Upper lobe of left lung (tissue), 6 donors: ENCODE results near the gene VAC14. TPM values are rescaled to one million over a fixed set of nuclear protein-coding genes. Genes with fewer than 3 reads are reported as not detected.

ENCODE experiments used
- ATAC-seq, 2 donors: fragments of 200-7000 bp; cut with Tn5 transposase; one replicate each; pipeline ENCODE4 v1.9.1; 2022; ENCODE audit warnings: mild to moderate bottlenecking in 2 of 2, moderate library complexity in 2 of 2; ENCODE audit not compliant: low FRiP score in 2 of 2
- DNase-seq, 2 donors: peaks; one replicate each; pipeline ENCODE4 v3.0.0-alpha.2; 2019 to 2020
- H3K27ac ChIP-seq, 4 donors: fragments of 200-600 bp; sonication (generic); one replicate each; pipeline ENCODE4 v1.5.1; 2016 to 2019
- H3K27me3 ChIP-seq, 4 donors: fragments of 200-600 bp; sonication (generic); one replicate each; pipeline ENCODE4 v1.5.1; 2017 to 2019
- H3K36me3 ChIP-seq, 4 donors: fragments of 200-600 bp; sonication (generic); one replicate each; pipeline ENCODE4 v1.5.1; 2016 to 2019
- H3K4me1 ChIP-seq, 4 donors: fragments of 200-600 bp; sonication (generic); one replicate each; pipeline ENCODE4 v1.5.1; 2018 to 2019
- H3K4me3 ChIP-seq, 4 donors: fragments of 200-600 bp; sonication (generic); one replicate each; pipeline ENCODE4 v1.5.1; 2017 to 2019; ENCODE audit warnings: mild to moderate bottlenecking in 2 of 4, moderate library complexity in 1 of 4
- H3K9me3 ChIP-seq, 4 donors: fragments of 200-600 bp; sonication (generic); one replicate each; pipeline ENCODE4 v1.5.1; 2018 to 2019
- EP300 ChIP-seq, 4 donors: sonication (generic); formaldehyde crosslinking; IDR thresholded peaks; one replicate each; pipeline ENCODE4 v1.5.1; 2017; ENCODE audit warnings: antibody characterized with exemption in 4 of 4, control low read depth in 2 of 4
- POLR2A ChIP-seq, 4 donors: fragments of 450-650 bp; IDR thresholded peaks; one replicate each; pipeline ENCODE4 v1.5.1; 2016 to 2017; ENCODE audit warnings: antibody characterized with exemption in 4 of 4, mild to moderate bottlenecking in 2 of 4
- POLR2AphosphoS5 ChIP-seq, 2 donors: sonication (generic); formaldehyde crosslinking; IDR thresholded peaks; one replicate each; pipeline ENCODE4 v1.5.1; 2017; ENCODE audit warnings: antibody characterized with exemption in 2 of 2
- WGBS, 2 donors: methylation state at CpG; one replicate each; pipeline ENCODE4 v1.1.5; 2017 to 2018; 5-methylcytosine and 5-hydroxymethylcytosine counted together
- total RNA-seq, 6 donors: library from RNA; depleted of rRNA in 4 of 6; stranded (reverse); fragments of >200 nt in 4 of 6; gene quantifications; one replicate each; pipeline versions ENCODE4 v1.1.0 to v1.2.1, GENCODE V29; 2016 to 2021
- TF ChIP-seq, protein P1 (sequence below), 6 experiments: fragments of 450-650 bp in 4 of 6; fragments of 200-600 bp in 2 of 6; sonication (generic) in 2 of 6; IDR thresholded peaks; one replicate each; pipeline ENCODE4 v1.5.1; 2016 to 2019; ENCODE audit warnings: antibody characterized with exemption in 6 of 6
- donor health status: DM: no; HTN: no; CAD: no; lungs with moderate emphysema.
- donor health status: DM: no; HTN: yes; CAD: no; lungs with severe emphysema.

The VAC14 gene
- total RNA-seq, 6 donors from 2014 or later = 39.6 to 145 (median 57.4) TPM

DNA sequence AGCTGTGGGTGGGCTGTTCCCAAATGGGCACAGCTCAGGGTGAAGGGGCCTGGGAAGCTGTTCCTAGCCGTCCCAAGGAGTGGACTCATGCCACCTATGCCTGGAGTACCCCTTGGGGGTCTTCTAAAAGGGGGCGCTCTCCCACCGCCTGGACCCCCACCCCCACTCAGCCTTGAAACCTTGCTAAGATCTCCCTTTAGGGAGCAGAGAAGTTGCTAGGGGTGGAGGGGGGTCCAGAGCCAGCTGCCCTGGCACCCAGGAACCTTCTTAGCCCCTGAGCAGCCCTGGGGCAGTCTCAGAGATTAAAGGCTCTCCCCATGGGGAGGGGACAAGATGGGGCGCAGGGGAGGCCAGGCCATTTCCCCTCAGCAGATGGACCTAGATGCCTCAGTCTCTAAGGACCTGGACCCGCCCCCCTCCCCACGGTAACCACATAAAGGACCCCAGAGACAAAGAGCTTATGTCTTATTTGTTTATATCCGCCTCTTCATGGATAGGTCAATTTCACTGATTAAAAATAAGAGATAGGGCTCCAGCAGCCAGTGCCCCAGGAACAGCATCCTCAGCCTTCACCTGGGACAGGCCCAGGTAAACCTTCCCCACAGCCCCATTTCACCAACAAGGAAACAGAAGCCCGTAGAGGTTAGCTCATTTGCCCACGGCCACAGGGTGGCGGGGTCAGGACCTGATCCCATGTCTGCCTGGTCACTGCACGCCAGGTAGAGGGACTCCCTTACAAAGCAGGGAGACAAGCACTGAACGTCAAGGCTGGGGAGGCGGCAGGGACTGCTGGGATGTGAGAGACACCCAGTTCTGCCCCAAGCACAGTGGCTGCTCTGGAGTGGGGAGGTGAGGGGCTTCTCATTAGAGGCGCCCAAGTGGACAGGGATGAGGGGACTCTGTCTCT lies 118.5 kb downstream of the VAC14 start:
- Histone ChIP-seq H3K27ac (peak overlapping the region; percentile 61 to 93 (median 88)), H3K4me3 (peak overlapping the region in 2 of 4 donors; percentile 10 to 65), H3K36me3 (peaks cover 15 to 30% (median 25%) of the 10 kb centered on the region in 4 donors), H3K4me1 (peaks cover 60 to 78% (median 65%) of the 10 kb centered on the region in 4 donors), H3K9me3 (no peaks in the 10 kb centered on the region), H3K27me3 (peaks cover 0 to 3% (median 0%) of the 10 kb centered on the region in 4 donors)
- DNase-seq (peak in 1 of 2 donors; percentile 9), ATAC-seq (no peak)
- TF ChIP-seq POLR2AphosphoS5 (IDR thresholded peaks at IDR 0.05) (no peak), POLR2A (IDR thresholded peaks at IDR 0.05) (no peak), EP300 (IDR thresholded peaks at IDR 0.05) (no peak)
- TF ChIP-seq, protein P1, sequence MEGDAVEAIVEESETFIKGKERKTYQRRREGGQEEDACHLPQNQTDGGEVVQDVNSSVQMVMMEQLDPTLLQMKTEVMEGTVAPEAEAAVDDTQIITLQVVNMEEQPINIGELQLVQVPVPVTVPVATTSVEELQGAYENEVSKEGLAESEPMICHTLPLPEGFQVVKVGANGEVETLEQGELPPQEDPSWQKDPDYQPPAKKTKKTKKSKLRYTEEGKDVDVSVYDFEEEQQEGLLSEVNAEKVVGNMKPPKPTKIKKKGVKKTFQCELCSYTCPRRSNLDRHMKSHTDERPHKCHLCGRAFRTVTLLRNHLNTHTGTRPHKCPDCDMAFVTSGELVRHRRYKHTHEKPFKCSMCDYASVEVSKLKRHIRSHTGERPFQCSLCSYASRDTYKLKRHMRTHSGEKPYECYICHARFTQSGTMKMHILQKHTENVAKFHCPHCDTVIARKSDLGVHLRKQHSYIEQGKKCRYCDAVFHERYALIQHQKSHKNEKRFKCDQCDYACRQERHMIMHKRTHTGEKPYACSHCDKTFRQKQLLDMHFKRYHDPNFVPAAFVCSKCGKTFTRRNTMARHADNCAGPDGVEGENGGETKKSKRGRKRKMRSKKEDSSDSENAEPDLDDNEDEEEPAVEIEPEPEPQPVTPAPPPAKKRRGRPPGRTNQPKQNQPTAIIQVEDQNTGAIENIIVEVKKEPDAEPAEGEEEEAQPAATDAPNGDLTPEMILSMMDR (IDR thresholded peaks at IDR 0.05) = no peak
- WGBS, 2 donors = 48 to 56% methylated on average over 9 to 14 of the region's 14 CpGs

- Histone ChIP-seq H3K4me3 (peak overlapping the region in 2 of 4 donors; percentile 10 to 65), H3K4me1 (peaks cover 51 to 69% (median 56%) of the 10 kb centered on the region in 4 donors), H3K27me3 (peaks cover 0 to 3% (median 0%) of the 10 kb centered on the region in 4 donors), H3K9me3 (no peaks in the 10 kb centered on the region), H3K27ac (peak overlapping the region; percentile 61 to 93 (median 78)), H3K36me3 (peaks cover 16 to 39% (median 31%) of the 10 kb centered on the region in 4 donors)
- ATAC-seq (no peak), DNase-seq (peak in 1 of 2 donors; percentile 67)
- TF ChIP-seq EP300 (IDR thresholded peaks at IDR 0.05) (no peak), POLR2A (IDR thresholded peaks at IDR 0.05) (no peak), POLR2AphosphoS5 (IDR thresholded peaks at IDR 0.05) (no peak)
- TF ChIP-seq, protein P1 (IDR thresholded peaks at IDR 0.05) = no peak
- 40 to 63% methylated on average over 5 to 10 of the region's 13 CpGs for WGBS, 2 donors
Measured at GRCh38 chr16:70681382-70682238, 119.3 kb downstream of the VAC14 start.

DNA sequence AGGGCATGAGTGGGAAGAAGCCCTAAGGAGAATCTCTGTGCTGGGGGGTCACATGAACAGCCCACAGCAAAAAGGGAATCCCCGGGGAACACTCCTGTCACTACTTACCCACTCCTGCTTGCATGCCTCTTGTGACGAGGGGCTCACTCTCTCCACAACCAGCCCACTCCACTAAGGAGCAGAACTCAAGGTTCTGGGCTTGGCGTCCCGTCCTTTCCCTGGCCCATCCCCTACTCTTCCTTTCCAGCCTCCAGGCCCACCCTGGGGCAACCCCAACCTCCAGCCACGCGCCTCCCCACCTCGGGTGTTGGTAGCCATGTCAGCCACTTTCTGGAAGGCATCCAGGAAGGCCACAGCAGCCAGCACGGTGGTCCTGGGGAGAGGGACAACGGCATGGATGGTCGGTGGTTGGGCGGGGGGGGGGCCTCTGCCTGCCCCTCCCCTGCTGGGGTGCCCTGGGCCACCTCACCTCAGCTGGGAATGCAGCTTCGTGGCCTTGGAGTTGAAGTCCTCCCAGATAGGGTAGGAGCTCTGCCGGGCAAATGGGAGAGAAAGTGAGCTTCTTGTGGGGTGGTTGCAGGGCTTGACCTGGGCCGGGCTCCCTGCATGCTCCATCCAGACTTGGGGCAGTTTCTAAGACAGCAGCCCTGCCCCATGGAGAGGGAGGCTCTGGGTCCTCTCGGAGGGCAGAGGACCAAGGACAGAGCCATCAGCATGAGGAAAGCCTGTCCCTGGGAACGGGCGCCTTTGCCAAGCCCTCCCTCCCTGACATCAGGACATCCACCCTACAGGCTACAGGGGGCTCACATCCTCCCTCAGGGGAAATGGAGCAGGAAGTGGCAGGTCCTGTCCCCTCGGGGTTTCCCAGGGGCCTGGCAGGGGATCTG lies 120.2 kb downstream of the VAC14 start:
- ATAC-seq = no peak
- peaks cover 21 to 47% (median 38%) of the 10 kb centered on the region in 4 donors for H3K36me3 ChIP-seq
- H3K4me3 ChIP-seq = no peak overlapping the region
- peaks cover 0 to 3% (median 0%) of the 10 kb centered on the region in 4 donors for H3K27me3 ChIP-seq
- H3K9me3 ChIP-seq = no peaks in the 10 kb centered on the region
- peak overlapping the region; percentile 61 to 93 (median 78) for H3K27ac ChIP-seq
- peak in 1 of 2 donors; percentile 57 for DNase-seq
- no peak for TF ChIP-seq POLR2A (IDR thresholded peaks at IDR 0.05)
- TF ChIP-seq, protein P1 (IDR thresholded peaks at IDR 0.05) = no peak
- TF ChIP-seq EP300 (IDR thresholded peaks at IDR 0.05) = no peak
- no peak for TF ChIP-seq POLR2AphosphoS5 (IDR thresholded peaks at IDR 0.05)
- peaks cover 47 to 62% (median 50%) of the 10 kb centered on the region in 4 donors for H3K4me1 ChIP-seq
- WGBS, 2 donors = 74 to 84% methylated on average over 7 to 15 of the region's 18 CpGs
